Vagina (tissue), 2 donors: Measurements from ENCODE around the gene STIM2.

Source experiments
- CTCF ChIP-seq, 3 experiments: fragments of 450-650 bp in 2 of 3; fragments of 200-600 bp in 1 of 3; sonication (generic) in 1 of 3; IDR thresholded peaks; one replicate each; pipeline ENCODE4 v1.5.1; 2017 to 2019; ENCODE audit warnings: antibody characterized with exemption in 3 of 3, mild to moderate bottlenecking in 2 of 3, moderate library complexity in 2 of 3
- POLR2A ChIP-seq, 2 donors: fragments of 450-650 bp; IDR thresholded peaks; one replicate each; pipeline ENCODE4 v1.6.1; 2017; ENCODE audit warnings: antibody characterized with exemption in 2 of 2, mild to moderate bottlenecking in 2 of 2, moderate library complexity in 2 of 2

DNA sequence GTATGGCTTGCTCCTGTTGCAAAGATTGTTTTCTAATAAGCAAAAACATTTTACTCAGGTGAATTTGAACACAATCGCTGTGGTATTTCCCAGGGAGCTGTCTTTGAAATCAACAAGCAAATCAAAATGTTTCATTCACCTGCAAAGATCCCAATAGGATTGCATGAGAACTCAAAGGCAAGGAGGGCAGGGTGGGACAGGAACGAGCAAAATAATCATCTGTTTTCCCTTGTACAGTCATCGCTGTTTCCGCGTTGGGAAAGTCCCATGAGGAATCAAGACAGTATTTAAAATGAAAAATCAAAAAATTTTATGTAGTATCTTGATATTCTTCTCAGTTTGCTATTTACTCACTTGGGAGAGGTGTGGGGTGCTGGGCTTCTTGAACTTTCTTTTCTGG, 198.8 kb downstream of the STIM2 start:
- TF ChIP-seq CTCF (IDR thresholded peaks at IDR 0.05) = no peak
- TF ChIP-seq POLR2A (IDR thresholded peaks at IDR 0.05) = no peak
